HG03280 (cell line): ENCODE results near the gene IGF2BP2.
"Not testable (repeated sequence)": the region's sequence is repeated elsewhere in the genome, so short reads cannot be mapped to it uniquely, and the experiment has no call there.

Experiments
- ATAC-seq: cut with Tn5 transposase; IDR thresholded peaks from one replicate; pipeline ENCODE4 v1.9.1; 2021; ENCODE audit warnings: mild to moderate bottlenecking, moderate library complexity; ENCODE audit not compliant: unreplicated experiment

The IGF2BP2 gene

GRCh38 chr3:185647134-185647879, 177.5 kb downstream of the IGF2BP2 start:
- no peak for ATAC-seq

- ATAC-seq: peak; percentile 48
These were observed 178.3 kb downstream of the IGF2BP2 start for GRCh38 chr3:185646382-185647133.

- ATAC-seq: no peak
These were observed 179.1 kb downstream of the IGF2BP2 start for GRCh38 chr3:185645596-185646381.

- not testable (repeated sequence) for ATAC-seq
These were observed 179.7 kb downstream of the IGF2BP2 start for GRCh38 chr3:185645191-185645590.

GRCh38 chr3:185640308-185640707, 184.5 kb downstream of the IGF2BP2 start:
- ATAC-seq: no peak

- no peak for ATAC-seq
These were observed 185.1 kb downstream of the IGF2BP2 start for GRCh38 chr3:185639632-185640206.

- not testable (repeated sequence) for ATAC-seq
These were observed 186.2 kb downstream of the IGF2BP2 start for GRCh38 chr3:185638651-185639050.

GRCh38 chr3:185637388-185637787, 187.5 kb downstream of the IGF2BP2 start:
- ATAC-seq: no peak

- no peak for ATAC-seq
These were observed 191.8 kb downstream of the IGF2BP2 start for GRCh38 chr3:185632996-185633395.

GRCh38 chr3:185631508-185632206, 193.2 kb downstream of the IGF2BP2 start:
- no peak for ATAC-seq

- no peak for ATAC-seq
These were observed 193.7 kb downstream of the IGF2BP2 start for GRCh38 chr3:185631108-185631507.

- no peak for ATAC-seq
These were observed 194.6 kb downstream of the IGF2BP2 start for GRCh38 chr3:185630182-185630622.

GRCh38 chr3:185629554-185630181, 195.2 kb downstream of the IGF2BP2 start:
- ATAC-seq: no peak

GRCh38 chr3:185625784-185626183, 199.1 kb downstream of the IGF2BP2 start:
- ATAC-seq: no peak

GRCh38 chr3:185623939-185624665, 200.7 kb downstream of the IGF2BP2 start:
- ATAC-seq: no peak

GRCh38 chr3:185613016-185613415, 211.8 kb downstream of the IGF2BP2 start:
- ATAC-seq: no peak

- no peak for ATAC-seq
These were observed 218.6 kb downstream of the IGF2BP2 start for GRCh38 chr3:185606196-185606595.

GRCh38 chr3:185605566-185605965, 219.3 kb downstream of the IGF2BP2 start:
- ATAC-seq: no peak

- ATAC-seq: no peak
These were observed 229.3 kb downstream of the IGF2BP2 start for GRCh38 chr3:185595526-185595925.
